Ovary (tissue), 3 donors: ENCODE measurements around the gene NCOA5.

Experiments used
- EP300 ChIP-seq: sonication (generic); formaldehyde crosslinking; IDR thresholded peaks from one replicate; pipeline ENCODE4 v1.6.1; 2017; ENCODE audit warnings: antibody characterized with exemption
- POLR2A ChIP-seq: fragments of 450-650 bp; IDR thresholded peaks from one replicate; pipeline ENCODE4 v1.6.1; 2017; ENCODE audit warnings: antibody characterized with exemption, mild to moderate bottlenecking, moderate library complexity
- TF ChIP-seq, protein P1 (sequence below), 3 donors: fragments of 450-650 bp in 2 of 3; fragments of 200-600 bp in 1 of 3; IDR thresholded peaks; one replicate each; pipeline versions ENCODE4 v1.5.1 to v1.8.0; 2016 to 2022; ENCODE audit warnings: antibody characterized with exemption in 3 of 3, mild to moderate bottlenecking in 1 of 3
- donor health status: DM: no; HTN: no; CAD: no.

- TF ChIP-seq, protein P1, sequence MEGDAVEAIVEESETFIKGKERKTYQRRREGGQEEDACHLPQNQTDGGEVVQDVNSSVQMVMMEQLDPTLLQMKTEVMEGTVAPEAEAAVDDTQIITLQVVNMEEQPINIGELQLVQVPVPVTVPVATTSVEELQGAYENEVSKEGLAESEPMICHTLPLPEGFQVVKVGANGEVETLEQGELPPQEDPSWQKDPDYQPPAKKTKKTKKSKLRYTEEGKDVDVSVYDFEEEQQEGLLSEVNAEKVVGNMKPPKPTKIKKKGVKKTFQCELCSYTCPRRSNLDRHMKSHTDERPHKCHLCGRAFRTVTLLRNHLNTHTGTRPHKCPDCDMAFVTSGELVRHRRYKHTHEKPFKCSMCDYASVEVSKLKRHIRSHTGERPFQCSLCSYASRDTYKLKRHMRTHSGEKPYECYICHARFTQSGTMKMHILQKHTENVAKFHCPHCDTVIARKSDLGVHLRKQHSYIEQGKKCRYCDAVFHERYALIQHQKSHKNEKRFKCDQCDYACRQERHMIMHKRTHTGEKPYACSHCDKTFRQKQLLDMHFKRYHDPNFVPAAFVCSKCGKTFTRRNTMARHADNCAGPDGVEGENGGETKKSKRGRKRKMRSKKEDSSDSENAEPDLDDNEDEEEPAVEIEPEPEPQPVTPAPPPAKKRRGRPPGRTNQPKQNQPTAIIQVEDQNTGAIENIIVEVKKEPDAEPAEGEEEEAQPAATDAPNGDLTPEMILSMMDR (IDR thresholded peaks at IDR 0.05), result no peak
- TF ChIP-seq EP300 (no peak), POLR2A (no peak)
These were observed 30.4 kb upstream of the NCOA5 start for GRCh38 chr20:46120136-46120535.
